HG02981 (cell line): ENCODE measurements around the gene DSCAML1.

Experiments
- ATAC-seq: cut with Tn5 transposase; IDR thresholded peaks from one replicate; pipeline ENCODE4 v1.9.1; 2021; ENCODE audit warnings: mild to moderate bottlenecking, moderate library complexity; ENCODE audit not compliant: unreplicated experiment

Gene DSCAML1

DNA sequence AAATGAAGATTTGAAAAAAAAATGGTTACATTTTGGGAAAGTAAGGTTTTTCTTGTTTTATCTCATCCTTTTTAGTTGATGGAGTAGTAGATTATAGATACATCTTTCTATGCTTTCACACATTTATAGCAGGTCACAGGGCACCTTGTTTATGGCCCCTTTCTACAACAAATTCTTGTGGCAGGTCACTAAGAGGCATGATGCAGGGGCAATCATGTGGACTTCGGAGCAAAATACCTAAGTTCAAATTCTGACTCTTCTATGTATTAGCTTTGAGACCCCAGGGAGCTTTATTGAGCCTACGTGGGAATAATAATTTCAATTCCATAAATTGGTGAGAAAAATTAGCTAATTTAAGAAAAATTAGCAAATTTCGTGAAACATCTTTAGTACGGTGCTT lies 177.4 kb downstream of the DSCAML1 start:
- no peak for ATAC-seq

- no peak for ATAC-seq
These were observed 178.0 kb downstream of the DSCAML1 start for GRCh38 chr11:117618982-117619355.

DNA sequence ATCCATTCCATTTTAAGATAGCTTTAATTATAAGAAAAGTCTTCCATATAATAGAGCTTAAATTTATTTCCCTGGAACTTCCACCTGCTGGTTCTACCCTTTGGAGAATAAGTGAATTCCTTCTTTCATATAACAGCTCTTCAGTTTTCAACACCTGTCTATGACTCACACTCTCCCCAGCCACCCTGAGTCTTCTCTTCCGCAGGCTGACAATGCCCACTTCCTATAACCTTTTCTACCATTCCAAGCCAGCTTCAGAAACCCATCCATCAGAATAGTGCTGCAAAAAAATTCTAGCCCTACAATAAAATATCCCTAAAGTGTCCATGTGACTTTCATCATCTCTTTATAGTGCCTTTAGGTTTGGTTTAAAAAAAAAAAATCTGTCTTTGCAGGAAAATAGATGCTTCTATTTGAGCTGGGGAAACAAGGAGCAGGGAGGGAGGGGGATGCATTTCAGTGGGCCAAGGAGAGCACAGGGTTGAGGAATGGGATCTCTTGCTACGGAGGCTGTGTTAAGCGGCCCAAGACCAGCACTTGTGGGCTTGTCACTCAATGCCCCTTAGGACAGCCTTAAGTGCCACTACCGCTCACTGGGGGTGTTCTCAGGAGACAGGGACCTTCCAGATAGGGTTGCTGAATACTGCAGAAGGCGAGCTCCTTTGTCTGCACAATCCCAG lies 178.6 kb downstream of the DSCAML1 start:
- ATAC-seq: no peak

DNA sequence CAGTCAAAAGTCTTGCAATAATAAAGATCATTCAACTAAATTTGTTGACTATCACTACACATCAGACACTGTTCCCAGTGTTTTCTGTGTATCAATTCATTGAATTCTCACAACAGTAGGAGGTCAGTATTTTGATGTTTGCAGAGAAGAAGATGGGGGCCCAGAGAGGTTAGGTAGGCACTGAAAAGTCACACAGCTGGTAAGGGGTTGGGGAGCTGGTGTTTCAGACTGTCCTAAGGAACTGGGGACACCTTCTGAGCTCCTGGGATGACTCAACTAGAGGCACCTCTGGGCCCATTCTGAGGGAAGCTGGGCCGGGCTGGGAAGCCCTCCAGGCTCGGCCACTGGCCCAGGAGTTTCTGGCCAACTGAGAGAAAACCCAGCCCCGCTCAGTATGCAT lies 180.0 kb downstream of the DSCAML1 start:
- no peak for ATAC-seq

- ATAC-seq: no peak
These were observed 182.3 kb downstream of the DSCAML1 start for GRCh38 chr11:117614728-117615127.

- no peak for ATAC-seq
These were observed 183.5 kb downstream of the DSCAML1 start for GRCh38 chr11:117613521-117613920.

- ATAC-seq: no peak
These were observed 184.8 kb downstream of the DSCAML1 start for GRCh38 chr11:117612177-117612576.

- no peak for ATAC-seq
These were observed 186.1 kb downstream of the DSCAML1 start for GRCh38 chr11:117610901-117611300.

GRCh38 chr11:117610045-117610444 lies 187.0 kb downstream of the DSCAML1 start:
- ATAC-seq: no peak

- ATAC-seq: no peak
These were observed 189.6 kb downstream of the DSCAML1 start for GRCh38 chr11:117607449-117607848.

- no peak for ATAC-seq
These were observed 190.2 kb downstream of the DSCAML1 start for GRCh38 chr11:117606790-117607189.

DNA sequence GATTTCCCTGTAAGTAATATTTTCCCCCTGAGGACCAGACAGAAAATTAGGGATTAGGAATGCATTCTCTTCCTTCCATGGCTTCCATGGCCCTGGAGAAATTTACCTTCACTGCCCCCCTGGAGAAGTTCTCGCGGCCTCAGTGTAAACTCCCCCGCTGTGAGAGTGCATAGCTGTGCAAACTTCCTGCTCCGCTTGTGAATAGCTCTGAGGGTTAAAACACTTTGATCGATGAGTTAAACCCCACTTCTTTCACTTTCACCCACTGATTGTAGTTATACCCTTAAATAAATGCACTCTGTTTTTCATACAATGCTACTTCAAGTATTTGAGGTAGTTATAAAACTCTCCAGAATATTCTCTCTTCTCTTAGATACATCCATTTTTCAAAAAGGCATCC lies 190.8 kb downstream of the DSCAML1 start:
- ATAC-seq: no peak

DNA sequence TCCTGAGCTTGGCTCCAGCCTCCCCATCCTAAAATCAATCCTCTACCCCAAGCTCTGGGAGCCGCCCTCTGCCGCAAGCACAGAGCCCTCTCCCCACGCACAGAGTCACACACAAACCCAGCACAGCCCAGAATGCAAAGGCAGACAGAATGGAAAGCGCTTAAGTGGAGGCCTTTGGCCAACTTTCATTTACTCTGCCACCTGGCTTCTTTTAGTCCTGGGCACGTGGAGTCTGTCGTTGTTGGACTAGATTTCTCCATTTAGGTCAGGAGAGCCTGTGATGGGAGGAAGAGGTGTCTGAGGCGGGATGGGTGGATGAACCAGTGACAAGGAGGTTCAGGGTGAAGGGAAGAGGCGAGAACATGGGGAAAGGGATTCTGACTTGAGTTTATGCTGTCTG lies 191.7 kb downstream of the DSCAML1 start:
- no peak for ATAC-seq

DNA sequence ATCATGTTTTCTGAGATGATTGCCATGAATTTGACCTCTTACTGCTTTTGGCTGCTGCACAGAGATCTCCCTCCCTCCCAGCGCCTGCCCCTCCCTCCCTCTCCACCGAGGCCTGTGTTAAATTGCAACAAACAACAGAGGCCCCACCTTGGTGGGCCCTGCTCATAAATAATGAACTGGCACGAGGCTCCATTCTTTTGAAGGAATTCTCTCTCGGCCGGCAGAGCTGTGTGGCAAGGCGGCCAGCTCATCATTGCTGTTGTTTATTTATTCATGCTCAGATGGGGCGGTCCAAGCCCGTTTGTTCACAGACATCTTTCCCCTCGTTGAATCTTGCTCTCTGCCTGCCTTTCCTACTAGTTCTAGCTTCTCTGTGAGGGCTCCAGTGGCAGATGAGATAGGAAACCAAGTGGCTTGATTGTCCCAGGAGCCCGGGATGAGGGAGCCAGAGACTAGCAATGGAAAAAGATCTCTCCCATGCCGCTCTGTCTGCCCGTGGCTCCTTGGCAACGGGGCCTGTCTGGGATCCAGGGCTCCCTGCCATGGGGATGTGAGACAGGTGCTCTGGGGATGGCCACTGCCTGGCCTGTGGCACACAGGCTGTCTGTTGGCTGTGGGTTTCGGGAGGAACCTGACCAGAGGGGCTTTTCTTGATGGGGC lies 192.6 kb downstream of the DSCAML1 start:
- no peak for ATAC-seq

DNA sequence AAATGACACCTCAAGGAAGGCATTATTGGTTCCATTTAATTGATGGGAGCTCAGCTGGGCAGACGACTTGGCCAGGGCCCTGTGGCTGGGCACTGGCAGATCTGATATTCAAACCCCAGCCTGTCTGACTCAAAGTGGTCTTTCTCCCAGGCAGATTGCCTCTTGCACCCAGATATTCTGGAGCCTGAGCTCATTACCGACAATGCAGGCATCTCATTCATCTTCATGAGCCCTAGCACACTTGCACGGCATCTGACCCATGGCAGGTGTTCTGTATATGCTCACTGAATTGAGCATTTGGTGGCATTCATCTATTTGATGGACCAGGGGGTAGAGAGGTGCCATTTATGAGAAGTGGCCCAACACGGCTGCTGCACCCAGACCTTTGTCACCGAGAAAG lies 193.1 kb downstream of the DSCAML1 start:
- no peak for ATAC-seq

DNA sequence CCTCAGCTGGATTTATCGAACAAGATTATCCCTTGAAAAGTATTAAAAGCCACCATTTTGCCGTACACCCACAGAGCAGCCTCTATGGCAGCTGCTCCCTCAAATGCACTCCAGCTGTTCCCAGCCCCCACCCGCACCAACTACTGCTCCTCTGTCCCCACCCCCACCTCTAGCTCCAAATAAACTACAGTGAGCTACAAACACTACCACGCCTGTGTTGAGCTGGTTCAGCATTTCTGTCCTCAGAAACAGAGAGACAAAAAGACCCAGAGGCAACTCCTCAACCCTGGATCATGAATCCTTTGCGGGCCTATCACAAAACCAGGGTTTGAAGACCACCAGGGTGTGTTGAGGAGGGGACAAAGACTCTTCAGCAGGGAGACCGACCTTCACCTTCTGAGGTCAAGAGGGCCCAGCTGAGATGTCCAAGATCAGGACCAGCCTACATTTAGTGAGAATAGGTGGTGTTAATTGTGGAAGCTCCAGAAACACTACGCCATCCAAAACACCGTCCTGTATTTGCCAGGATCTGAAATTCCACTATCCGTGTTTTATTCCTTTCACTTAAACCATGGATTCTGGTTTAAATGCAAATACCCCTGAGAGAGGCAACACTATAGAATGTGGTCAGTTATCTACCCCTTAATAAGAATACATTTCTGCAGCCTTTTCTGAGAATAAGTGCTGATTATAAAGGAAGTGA lies 195.9 kb downstream of the DSCAML1 start:
- no peak for ATAC-seq

DNA sequence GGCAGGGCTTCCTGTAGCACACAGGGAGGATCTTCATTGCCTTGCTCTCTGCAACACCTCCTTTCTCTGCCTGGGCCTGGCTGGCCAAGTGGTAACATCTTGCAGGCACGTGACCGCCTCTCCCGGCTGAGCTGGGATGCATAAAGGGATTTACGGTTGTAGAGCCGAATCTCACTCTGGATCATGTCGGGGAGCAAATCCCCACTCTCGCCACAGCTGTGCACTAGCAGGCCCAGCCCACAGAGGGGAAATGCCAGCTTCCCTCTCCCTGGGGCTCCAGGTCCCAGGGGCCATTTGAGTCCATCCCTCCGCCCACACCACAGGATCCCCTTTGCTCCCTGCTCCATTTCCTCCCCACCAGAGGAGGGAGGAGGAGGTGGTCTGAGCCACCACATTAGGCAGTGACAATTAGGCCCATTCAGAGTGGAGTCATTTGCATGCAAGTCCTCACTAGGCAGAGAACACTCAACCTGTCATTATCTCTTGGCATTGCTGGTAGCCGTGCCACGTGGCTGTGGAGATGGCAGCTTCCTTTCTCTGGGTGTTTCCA lies 196.7 kb downstream of the DSCAML1 start:
- ATAC-seq: no peak

DNA sequence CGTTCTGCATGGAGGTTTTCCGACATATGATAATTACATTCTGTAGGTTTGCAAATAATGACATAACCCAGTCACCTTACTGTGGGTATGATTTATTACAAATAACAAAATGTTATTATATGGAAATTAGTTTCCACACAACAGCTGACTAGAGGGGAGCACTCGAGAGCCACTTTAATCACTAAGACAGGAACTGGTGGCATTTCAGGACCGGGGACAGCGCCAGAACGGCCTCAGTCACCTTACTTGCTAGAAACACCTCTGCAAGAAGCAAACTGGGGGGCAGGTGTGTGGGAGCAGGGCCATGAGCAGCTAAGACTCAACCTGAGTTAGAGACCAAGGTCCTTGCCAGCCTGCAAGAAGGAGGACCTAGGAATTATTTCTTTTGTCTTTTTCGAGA lies 199.9 kb downstream of the DSCAML1 start:
- ATAC-seq: no peak

DNA sequence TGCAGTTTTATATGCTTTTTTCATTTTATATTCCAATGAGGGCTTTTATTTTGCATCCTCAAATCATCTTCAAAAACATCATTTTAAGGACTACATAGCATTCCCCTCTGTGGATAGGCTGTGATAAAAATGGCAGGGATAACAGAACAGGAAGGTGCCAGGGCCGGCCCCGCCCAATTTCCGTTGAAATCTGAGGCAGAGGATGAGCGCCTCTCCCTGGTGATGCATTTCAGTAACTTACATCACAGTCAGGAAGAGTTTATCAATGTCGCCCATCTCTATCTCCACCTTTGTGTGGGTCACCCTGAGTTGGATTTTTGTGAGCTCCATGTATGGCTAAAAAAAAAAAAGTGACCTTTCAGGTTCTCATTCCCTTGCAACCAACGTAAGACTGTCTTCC lies 201.6 kb downstream of the DSCAML1 start:
- ATAC-seq: no peak

DNA sequence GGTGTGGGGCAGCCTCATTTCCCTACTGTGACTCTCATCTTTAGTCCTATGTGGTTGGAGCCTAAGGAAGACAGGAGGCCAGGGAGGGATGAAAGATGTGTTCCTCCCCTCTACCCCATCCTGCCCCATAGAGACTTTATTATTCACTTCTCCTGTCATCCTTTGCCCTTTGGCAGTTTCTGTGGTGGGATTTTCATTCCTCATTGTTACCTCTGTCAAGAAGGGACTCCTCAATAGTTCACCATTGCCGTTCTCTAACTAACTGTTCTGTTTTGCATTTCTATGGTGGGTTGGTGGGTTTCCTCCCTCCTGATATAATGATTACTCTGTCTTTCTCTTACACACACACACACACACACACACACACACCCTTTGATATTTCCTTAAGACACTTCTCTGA lies 202.3 kb downstream of the DSCAML1 start:
- ATAC-seq: no peak

GRCh38 chr11:117593065-117593464 lies 204.0 kb downstream of the DSCAML1 start:
- no peak for ATAC-seq
